ENCODE measurements around the gene CXCL12.

Gene CXCL12

DNA sequence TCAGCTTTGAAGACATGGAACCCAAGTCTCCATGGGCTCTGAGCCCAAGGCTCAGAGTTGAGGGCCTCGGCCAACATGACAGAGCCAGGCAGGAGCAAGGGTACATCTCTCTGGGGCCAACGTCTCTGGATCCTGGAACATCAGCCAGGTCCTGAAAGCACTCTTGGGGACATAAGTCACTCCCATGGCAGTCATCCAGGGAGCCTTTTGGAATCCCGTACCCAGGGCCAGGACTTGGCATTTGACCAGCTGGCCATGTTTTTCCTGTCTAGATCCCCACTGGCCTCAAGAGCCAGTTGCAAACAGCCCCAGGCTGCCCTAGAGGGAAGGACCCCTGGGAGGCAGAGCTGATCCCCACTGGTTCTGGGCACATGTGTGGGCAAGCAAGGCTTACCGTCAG lies 4.3 kb upstream of the CXCL12 start:
- TF ChIP-seq, protein P1, sequence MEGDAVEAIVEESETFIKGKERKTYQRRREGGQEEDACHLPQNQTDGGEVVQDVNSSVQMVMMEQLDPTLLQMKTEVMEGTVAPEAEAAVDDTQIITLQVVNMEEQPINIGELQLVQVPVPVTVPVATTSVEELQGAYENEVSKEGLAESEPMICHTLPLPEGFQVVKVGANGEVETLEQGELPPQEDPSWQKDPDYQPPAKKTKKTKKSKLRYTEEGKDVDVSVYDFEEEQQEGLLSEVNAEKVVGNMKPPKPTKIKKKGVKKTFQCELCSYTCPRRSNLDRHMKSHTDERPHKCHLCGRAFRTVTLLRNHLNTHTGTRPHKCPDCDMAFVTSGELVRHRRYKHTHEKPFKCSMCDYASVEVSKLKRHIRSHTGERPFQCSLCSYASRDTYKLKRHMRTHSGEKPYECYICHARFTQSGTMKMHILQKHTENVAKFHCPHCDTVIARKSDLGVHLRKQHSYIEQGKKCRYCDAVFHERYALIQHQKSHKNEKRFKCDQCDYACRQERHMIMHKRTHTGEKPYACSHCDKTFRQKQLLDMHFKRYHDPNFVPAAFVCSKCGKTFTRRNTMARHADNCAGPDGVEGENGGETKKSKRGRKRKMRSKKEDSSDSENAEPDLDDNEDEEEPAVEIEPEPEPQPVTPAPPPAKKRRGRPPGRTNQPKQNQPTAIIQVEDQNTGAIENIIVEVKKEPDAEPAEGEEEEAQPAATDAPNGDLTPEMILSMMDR (conservative IDR thresholded peaks at IDR 0.05) = no peak

DNA sequence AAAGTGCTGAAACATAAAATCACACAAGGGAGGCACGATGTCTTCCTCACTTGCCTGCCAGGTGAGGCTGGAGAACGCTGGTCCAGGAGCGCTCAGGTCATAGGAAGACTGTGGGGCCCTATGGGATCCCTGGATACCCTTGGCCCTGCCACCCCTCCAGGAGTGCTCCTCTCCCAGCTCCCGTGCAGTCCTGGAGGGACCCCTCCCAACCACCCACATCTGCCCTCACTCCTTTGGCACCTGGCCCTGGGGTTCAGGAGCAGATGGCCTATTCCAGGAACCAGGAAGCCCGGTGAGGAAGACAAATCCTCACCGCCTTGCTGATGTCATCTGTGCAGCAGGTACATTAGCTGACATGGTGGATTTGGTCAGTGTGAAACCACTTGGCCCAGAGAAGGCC lies 3.7 kb upstream of the CXCL12 start:
- TF ChIP-seq, protein P1 (conservative IDR thresholded peaks at IDR 0.05) = no peak
- no peak overlapping the region for H3K27ac ChIP-seq

More for the DNA sequence above, 4.3 kb upstream of the CXCL12 start:
- H3K27ac ChIP-seq = no peak overlapping the region

DNA sequence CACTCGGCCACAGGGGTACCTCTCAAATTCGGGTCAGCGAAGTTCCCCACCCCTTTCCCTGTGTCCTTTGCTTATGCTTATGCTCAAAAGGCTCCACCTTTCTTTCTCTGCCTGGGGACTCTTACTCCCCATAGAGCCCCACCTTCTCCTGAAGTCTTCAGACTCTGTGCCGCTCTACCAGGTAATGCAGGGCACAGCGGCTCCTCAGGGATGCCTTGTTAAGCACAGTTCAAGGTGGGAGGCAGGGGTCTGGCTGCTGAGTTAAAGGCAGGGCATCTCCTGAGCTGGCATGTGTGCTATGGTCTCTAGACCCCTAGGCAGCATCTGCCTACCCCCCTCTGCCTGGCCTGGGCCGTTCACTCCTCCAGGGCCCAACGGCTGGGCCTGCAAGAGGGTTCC lies 3.0 kb upstream of the CXCL12 start:
- TF ChIP-seq, protein P1 (conservative IDR thresholded peaks at IDR 0.05) = no peak
- no peak overlapping the region for H3K27ac ChIP-seq

DNA sequence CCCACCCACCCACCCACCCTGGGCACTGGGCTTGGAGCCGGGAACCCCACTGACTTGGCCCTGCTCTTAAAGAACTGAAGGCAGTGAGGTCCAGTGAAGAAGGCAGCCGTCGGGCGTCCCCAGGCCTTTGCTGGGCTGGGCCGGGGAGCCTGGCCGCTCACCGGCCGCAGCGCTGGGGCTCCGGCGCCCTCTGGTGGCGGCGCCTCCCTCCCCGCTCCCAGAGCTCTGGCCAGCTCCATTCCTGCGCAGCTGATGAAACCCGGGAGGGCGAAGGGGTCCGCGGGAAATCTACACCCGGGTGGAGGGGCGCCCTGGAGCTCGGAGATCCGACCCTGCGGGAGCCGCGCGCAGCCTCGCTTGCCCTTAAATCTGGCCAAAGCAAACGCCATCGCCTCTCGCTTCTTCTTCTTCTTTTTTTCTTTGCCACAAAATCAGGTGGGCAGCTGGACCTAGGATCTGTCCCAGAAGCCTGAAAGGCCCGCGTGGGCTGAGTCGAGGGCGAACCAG lies 1.7 kb upstream of the CXCL12 start:
- TF ChIP-seq, protein P1 (conservative IDR thresholded peaks at IDR 0.05) = peak; percentile 91
- no peak overlapping the region for H3K27ac ChIP-seq

DNA sequence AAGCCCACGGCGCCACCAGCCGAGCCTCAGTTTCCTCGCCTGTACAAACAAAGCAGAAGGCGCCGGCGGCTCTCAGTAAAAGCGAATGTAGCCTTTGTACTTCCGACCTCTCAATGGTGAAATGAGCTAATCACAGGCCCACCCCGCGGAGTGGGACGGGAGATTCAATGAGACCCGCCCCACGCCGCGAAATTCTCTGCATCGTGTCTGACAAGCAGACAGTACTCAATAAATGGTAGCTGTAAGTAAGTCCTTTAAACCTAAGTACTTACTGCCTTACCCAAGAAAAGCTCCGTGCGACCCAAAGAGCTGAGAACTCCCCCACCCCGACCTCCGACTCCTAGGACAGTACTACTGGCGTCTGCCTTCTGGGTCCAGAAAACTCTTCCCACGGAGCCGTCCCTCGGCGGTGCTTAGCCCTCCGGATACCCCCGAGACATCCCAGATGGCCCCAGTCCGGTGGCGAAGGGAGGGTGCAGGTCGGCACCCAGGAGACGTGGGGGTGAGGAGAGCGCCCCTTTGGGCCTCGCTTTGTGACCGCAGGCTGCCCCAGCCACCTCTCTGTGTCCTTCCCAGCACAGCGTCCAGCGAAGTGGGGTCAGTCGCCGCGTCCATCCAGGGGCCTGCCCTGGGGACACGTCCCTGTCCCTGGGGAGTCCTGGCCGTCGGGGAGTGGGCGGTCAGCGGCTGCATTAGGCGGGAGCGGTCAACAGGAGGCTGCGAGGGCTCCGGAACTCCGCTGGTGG lies 972 bp upstream of the CXCL12 start:
- TF ChIP-seq, protein P1 (conservative IDR thresholded peaks at IDR 0.05) = no peak
- H3K27ac ChIP-seq = no peak overlapping the region

DNA sequence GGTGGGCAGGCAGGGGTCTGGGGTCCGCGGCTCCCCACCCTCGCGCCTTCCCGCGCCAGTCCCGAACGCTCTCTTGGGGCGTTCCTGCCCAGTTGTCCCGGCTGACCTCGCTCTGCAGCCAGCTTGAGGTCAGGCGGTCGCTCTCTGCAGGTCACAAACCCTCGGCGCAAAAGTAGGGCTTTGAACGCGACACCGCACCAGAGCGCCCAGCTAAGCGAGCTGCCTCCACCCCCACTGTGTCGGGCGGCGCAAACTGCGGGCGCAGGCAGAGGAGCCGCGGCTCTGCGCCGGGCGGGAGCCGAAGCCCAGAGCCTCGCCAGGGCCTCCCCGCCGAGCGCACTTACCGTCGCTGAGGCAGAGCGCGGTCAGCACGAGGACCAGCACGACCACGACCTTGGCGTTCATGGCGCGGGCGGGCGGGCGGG lies 284 bp downstream of the CXCL12 start:
- no peak overlapping the region for H3K27ac ChIP-seq

More for the DNA sequence above, 284 bp downstream of the CXCL12 start:
- TF ChIP-seq, protein P1 (conservative IDR thresholded peaks at IDR 0.05) = no peak
